Endothelial cell of umbilical vein (primary cell): ENCODE data around the gene KDM3B. TPM values are rescaled to one million over a fixed set of nuclear protein-coding genes. Genes with fewer than 3 reads are reported as not detected.

Experiments
- BruUV-seq: library from RNA; stranded (reverse); fragments of 400-500 nt; replicated peaks from 2 replicates; lab custom pipeline; 2021; lab: Mats Ljungman, UMichigan
- CTCF ChIA-PET: fragments of 300-600, 350-600 bp; sonication (Branson Sonifier 250); formaldehyde crosslinking; loops from one replicate; lab custom pipeline; 2021; ENCODE audit warnings: antibody characterized with exemption, inconsistent platforms; lab: Charles Lee
- POLR2A ChIA-PET: fragments of 300-600, 350-600 bp; sonication (Branson Sonifier 250); formaldehyde crosslinking; loops from one replicate; lab custom pipeline; 2021; ENCODE audit warnings: antibody characterized with exemption, inconsistent platforms; lab: Charles Lee
- DNase-seq: peaks from one replicate; pipeline ENCODE4 v3.0.0-alpha.2; 2011; ENCODE audit warnings: low read depth, low spot score
- FAIRE-seq: peaks from 2 replicates; lab custom pipeline; 2011; peaks lifted over from hg19 to GRCh38; lab: Jason Lieb, UNC
- H2AFZ ChIP-seq: 2 replicates; pipeline ENCODE4 v1.6.0; 2012; ENCODE audit warnings: low read depth, low read length, control low read depth, inconsistent platforms
- H3K27ac ChIP-seq: 2 replicates; pipeline ENCODE4 v1.5.1; 2011; ENCODE audit warnings: low read depth, mild to moderate bottlenecking, control low read depth, low read length, moderate library complexity; ENCODE audit not compliant: insufficient read depth
- H3K27me3 ChIP-seq, 2 experiments: 2 replicates each; pipeline versions ENCODE4 v1.6.0 to v1.6.1; 2011; ENCODE audit warnings: low read length in 2 of 2, mixed read lengths in 1 of 2; ENCODE audit not compliant: control insufficient read depth in 2 of 2, insufficient read depth in 2 of 2
- H3K36me3 ChIP-seq, 2 experiments: 2 replicates in 1 of 2; 3 replicates in 1 of 2; pipeline ENCODE4 v1.5.1; 2011; ENCODE audit warnings: low read length in 2 of 2, mild to moderate bottlenecking in 1 of 2, moderate library complexity in 1 of 2; ENCODE audit not compliant: control insufficient read depth in 2 of 2, insufficient read depth in 2 of 2; ENCODE audit errors: extremely low read depth in 1 of 2
- H3K4me1 ChIP-seq: 3 replicates; pipeline ENCODE4 v1.5.1; 2011; ENCODE audit warnings: mild to moderate bottlenecking, low read length; ENCODE audit not compliant: control insufficient read depth, insufficient read depth; ENCODE audit errors: extremely low read depth
- H3K4me2 ChIP-seq: 2 replicates; pipeline ENCODE4 v1.6.1; 2011; ENCODE audit warnings: low read length, control low read depth, mixed read lengths; ENCODE audit not compliant: insufficient read depth
- H3K4me3 ChIP-seq, 3 experiments: fragments of 200-600 bp in 1 of 3; sonication (generic), shearing (Covaris generic) in 1 of 3; replicated peaks in 1 of 3; 2 replicates each; pipeline ENCODE4 v1.5.1; 2011 to 2016; ENCODE audit warnings: control low read depth in 3 of 3, low read length in 3 of 3, mild to moderate bottlenecking in 2 of 3, inconsistent platforms in 1 of 3, low read depth in 1 of 3, moderate library complexity in 1 of 3; ENCODE audit not compliant: insufficient read depth in 1 of 3
- H3K79me2 ChIP-seq: 2 replicates; pipeline ENCODE4 v1.6.0; 2012; ENCODE audit warnings: low read length, inconsistent platforms; ENCODE audit not compliant: control insufficient read depth, insufficient read depth
- H3K9ac ChIP-seq: replicated peaks from 2 replicates; pipeline ENCODE3; 2011; ENCODE audit warnings: low read length, control low read depth; ENCODE audit not compliant: insufficient read depth; ENCODE audit errors: extremely low read depth
- H3K9me1 ChIP-seq: replicated peaks from 3 replicates; pipeline ENCODE4 v1.6.0; 2011; ENCODE audit warnings: mild to moderate bottlenecking, low read length; ENCODE audit not compliant: control insufficient read depth, insufficient read depth; ENCODE audit errors: extremely low read depth
- H3K9me3 ChIP-seq: replicated peaks from 2 replicates; pipeline ENCODE4 v1.5.1; 2012; ENCODE audit warnings: low read length, inconsistent platforms; ENCODE audit not compliant: control insufficient read depth, insufficient read depth
- H4K20me1 ChIP-seq: replicated peaks from 2 replicates; pipeline ENCODE3; 2011; ENCODE audit warnings: mild to moderate bottlenecking, low read length; ENCODE audit not compliant: control insufficient read depth, insufficient read depth; ENCODE audit errors: extremely low read depth
- EZH2 ChIP-seq: IDR thresholded peaks from 2 replicates; pipeline ENCODE4 v1.6.1; 2012; ENCODE audit warnings: borderline replicate concordance, low read depth, mild to moderate bottlenecking, moderate library complexity, low read length, inconsistent platforms; ENCODE audit not compliant: severe bottlenecking
- FOS ChIP-seq: IDR thresholded peaks from 2 replicates; pipeline ENCODE4 v1.6.1; 2011; ENCODE audit warnings: mild to moderate bottlenecking, low read length, moderate library complexity, borderline replicate concordance; ENCODE audit not compliant: insufficient read depth
- GATA2 ChIP-seq: IDR thresholded peaks from 2 replicates; pipeline ENCODE4 v1.7.0; 2011; ENCODE audit warnings: low read depth, mild to moderate bottlenecking, moderate library complexity, mixed read lengths, low read length; ENCODE audit not compliant: insufficient read length, insufficient read depth
- JUN ChIP-seq: IDR thresholded peaks from 2 replicates; pipeline ENCODE4 v1.6.1; 2011; ENCODE audit warnings: borderline replicate concordance, low read depth; ENCODE audit not compliant: insufficient read length, insufficient read depth
- MYC ChIP-seq: IDR thresholded peaks from one replicate; pipeline ENCODE4 v1.6.1; 2011; ENCODE audit warnings: mild to moderate bottlenecking, low read depth, low read length
- POLR2A ChIP-seq: IDR thresholded peaks from 2 replicates; pipeline ENCODE4 v1.6.1; 2012; ENCODE audit warnings: low read depth, mild to moderate bottlenecking, control low read depth, low read length
- POLR2AphosphoS5 ChIP-seq: IDR thresholded peaks from 2 replicates; pipeline ENCODE4 v1.6.1; 2012; ENCODE audit warnings: low read depth, mild to moderate bottlenecking, control low read depth, low read length, moderate library complexity; ENCODE audit not compliant: insufficient read depth
- dilution Hi-C: fragments of 300-500 bp; cut with MboI; formaldehyde crosslinking; loops from one replicate; pipeline ENCODE4 v1.15.0; 2019; ENCODE audit warnings: low sequenced_read_pairs; ENCODE audit not compliant: extremely low pct_ligation_motif_present
- intact Hi-C: fragments of 100-400 bp; cut with micrococcal nuclease; formaldehyde crosslinking; loops from one replicate; pipeline ENCODE4 v1.10.0; 2022
- polyA plus RNA-seq, 4 experiments: library from polyadenylated mRNA; depleted of rRNA in 3 of 4; stranded (reverse) in 3 of 4; unstranded in 1 of 4; fragments of >200 nt; gene quantifications; 2 replicates each; pipeline versions ENCODE4 v1.2.1 to v1.2.3, GENCODE V29; 2011 to 2012; ENCODE audit warnings: missing spikeins in 1 of 4
- total RNA-seq: library from RNA; stranded (reverse); gene quantifications from 2 replicates; pipeline ENCODE4 v1.2.3, GENCODE V29; 2021
- TF ChIP-seq, protein P1 (sequence below): IDR thresholded peaks from 2 replicates; pipeline ENCODE4 v1.6.1; 2011; ENCODE audit not compliant: insufficient read depth, insufficient read length
- TF ChIP-seq, protein P2 (sequence below), 2 donors: IDR thresholded peaks; 1 replicate in 1 of 2; 2 replicates in 1 of 2; pipeline ENCODE4 v1.5.1; 2011; ENCODE audit warnings: low read length in 2 of 2, mild to moderate bottlenecking in 2 of 2, moderate library complexity in 2 of 2, control low read depth in 1 of 2, inconsistent platforms in 1 of 2, low read depth in 1 of 2; ENCODE audit not compliant: insufficient read depth in 1 of 2; ENCODE audit errors: extremely low read depth in 1 of 2

The KDM3B gene
- total and polyA plus RNA-seq, 2 donors (not counting 3 experiments of a cell fraction or from before 2014, with no cell fraction given): 19.0 to 55.7 TPM

DNA sequence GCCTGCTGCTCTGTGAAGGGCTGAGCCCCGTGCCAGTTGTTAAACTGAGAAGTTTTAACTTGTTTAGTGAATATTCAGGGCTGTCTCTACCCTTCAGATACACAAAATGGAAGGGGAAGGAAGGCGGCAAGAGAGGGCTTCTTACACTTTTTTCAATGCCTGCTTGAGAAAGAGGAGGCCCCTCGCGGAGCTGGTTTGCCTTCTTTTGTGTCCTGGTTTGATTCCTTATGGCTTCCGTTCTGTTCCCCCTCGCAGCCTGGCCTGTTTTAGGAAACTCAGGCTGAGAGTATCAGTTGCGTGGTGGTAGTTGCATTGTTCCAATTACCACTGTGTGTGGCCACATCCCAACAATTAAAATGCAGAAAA, 13.4 kb upstream of the KDM3B start:
- BruUV-seq: TSS peak; percentile 37
- Histone ChIP-seq H3K27me3 (no peaks in the 10 kb centered on the region), H3K27ac (peak overlapping the region; percentile 0), H3K9ac (peak overlapping the region; percentile 81), H3K9me1 (no peaks in the 10 kb centered on the region), H3K9me3 (no peaks in the 10 kb centered on the region), H4K20me1 (no peaks in the 10 kb centered on the region), H3K4me3 (peak overlapping the region; percentile 26 to 84 (median 62)), H3K36me3 (peaks cover 5 to 6% of the 10 kb centered on the region in 2 experiments), H3K4me2 (peak overlapping the region; percentile 59), H3K79me2 (peaks cover 34% of the 10 kb centered on the region), H2AFZ (no peak overlapping the region), H3K4me1 (peaks cover 13% of the 10 kb centered on the region)
- intact Hi-C loops (loop anchor here (5.0 kb wide), 1 partner anchor 117 kb away; no protein-coding TSS in a partner anchor), dilution Hi-C loops (no loop called here)
- DNase-seq: peak; percentile 54
- peak; percentile 89 for FAIRE-seq
- TF ChIP-seq, protein P1, sequence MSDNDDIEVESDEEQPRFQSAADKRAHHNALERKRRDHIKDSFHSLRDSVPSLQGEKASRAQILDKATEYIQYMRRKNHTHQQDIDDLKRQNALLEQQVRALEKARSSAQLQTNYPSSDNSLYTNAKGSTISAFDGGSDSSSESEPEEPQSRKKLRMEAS: no peak
- TF ChIP-seq FOS (no peak), EZH2 (no peak), JUN (no peak), POLR2A (no peak), MYC (no peak), GATA2 (no peak), POLR2AphosphoS5 (no peak)
- TF ChIP-seq, protein P2, sequence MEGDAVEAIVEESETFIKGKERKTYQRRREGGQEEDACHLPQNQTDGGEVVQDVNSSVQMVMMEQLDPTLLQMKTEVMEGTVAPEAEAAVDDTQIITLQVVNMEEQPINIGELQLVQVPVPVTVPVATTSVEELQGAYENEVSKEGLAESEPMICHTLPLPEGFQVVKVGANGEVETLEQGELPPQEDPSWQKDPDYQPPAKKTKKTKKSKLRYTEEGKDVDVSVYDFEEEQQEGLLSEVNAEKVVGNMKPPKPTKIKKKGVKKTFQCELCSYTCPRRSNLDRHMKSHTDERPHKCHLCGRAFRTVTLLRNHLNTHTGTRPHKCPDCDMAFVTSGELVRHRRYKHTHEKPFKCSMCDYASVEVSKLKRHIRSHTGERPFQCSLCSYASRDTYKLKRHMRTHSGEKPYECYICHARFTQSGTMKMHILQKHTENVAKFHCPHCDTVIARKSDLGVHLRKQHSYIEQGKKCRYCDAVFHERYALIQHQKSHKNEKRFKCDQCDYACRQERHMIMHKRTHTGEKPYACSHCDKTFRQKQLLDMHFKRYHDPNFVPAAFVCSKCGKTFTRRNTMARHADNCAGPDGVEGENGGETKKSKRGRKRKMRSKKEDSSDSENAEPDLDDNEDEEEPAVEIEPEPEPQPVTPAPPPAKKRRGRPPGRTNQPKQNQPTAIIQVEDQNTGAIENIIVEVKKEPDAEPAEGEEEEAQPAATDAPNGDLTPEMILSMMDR (IDR thresholded peaks at IDR 0.05; ENCODE audit: extremely low read depth in 1 of 2, insufficient read depth in 1 of 2, low read depth in 1 of 2, low read length in 2 of 2): no peak
- ChIA-PET CTCF (interaction anchor here (1.9 to 4.1 kb wide), 2 partner anchors 14 to 115 kb away, joined by 6 to 64 read pairs; partner anchors contain the start of gene KDM3B), POLR2A (interaction anchor here (0.8 to 4.3 kb wide), 3 partner anchors 14 to 267 kb away, joined by 8 to 58 read pairs (median 8); partner anchors contain the start of gene KDM3B)
